Middle frontal gyrus (tissue), 1 donor: ENCODE measurements around the gene DMD.
"Not testable (repeated sequence)": the region's sequence is repeated elsewhere in the genome, so short reads cannot be mapped to it uniquely, and the experiment has no call there.

ENCODE experiments used
- DNase-seq: peaks from one replicate; pipeline ENCODE4 v3.0.0-alpha.2; 2015; ENCODE audit warnings: low spot score; ENCODE audit errors: extremely low spot score

The DMD gene

DNA sequence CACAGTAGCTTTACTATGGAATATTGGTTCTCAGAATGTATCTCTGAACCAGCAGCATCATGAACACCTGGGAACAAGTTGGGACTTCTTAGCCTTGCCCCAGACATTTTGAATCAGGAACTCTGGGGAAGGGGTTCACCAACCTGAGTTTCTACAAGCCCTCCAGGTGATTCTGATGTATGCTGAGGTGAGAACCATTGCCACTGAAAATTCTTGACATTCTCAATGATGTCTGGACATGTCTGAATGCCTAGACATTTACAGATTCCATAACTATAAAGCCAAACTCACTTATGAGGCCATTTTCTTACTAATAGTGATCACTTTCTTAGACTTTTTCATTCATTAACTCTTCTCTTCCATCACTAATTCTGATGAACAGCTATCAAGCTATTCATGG lies 1750.1 kb downstream of the DMD start:
- DNase-seq: no peak

DNA sequence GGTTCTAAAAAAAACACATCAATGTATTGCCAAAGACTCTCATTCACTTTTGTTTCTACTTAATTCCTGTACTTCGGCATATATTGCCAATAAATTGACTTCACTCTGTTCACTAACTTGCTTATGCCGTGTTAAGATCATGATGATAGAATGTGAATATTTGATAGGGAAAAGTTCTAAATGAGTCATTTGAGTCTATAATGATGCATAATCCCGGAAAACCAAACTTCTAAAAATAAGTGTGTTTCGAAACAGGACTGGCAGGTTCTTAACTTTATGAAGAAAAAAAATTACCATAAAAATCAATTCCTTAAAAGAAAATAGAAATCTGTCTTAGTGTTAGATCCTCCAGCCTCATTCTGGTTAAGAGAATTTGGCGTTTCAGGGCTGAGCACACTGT lies 1752.0 kb downstream of the DMD start:
- no peak for DNase-seq

DNA sequence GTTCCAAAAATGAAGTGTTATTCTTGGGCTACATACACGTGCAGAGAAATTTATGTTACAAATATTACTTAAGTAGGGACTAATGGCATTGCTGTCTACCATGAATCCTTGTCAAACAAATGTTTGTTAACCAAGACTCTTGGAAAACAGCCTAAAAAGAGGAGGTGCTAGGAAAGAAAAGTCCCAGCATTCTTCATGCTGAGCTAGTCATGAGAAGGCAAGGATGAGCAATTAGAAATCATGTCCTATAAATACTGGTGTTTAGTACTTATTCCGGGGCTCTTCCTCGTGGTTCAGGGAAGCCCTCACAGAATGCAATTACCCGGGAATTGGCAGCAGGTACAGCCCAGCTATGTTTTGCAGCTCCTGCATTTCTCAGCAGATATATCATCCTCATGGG lies 1761.4 kb downstream of the DMD start:
- no peak for DNase-seq

DNA sequence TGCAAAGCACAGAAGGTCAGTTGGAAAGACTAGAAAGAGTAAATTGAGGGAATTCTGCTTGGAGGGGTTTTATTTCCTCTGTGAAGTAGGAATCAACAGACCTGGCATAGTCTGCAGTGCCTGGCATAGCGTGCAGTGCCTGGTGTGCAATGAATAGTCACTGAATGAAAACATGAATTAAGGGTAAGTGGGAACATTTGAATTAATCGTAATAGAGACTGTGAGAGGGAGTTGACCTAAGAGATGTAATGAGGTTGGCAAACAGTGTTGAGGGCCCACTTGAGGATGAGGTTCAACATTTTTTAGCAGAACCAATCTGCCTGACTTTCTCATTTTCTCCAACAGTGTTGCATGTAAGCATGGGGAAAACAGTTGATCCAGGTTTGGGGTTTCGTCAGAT lies 1762.3 kb downstream of the DMD start:
- no peak for DNase-seq

DNA sequence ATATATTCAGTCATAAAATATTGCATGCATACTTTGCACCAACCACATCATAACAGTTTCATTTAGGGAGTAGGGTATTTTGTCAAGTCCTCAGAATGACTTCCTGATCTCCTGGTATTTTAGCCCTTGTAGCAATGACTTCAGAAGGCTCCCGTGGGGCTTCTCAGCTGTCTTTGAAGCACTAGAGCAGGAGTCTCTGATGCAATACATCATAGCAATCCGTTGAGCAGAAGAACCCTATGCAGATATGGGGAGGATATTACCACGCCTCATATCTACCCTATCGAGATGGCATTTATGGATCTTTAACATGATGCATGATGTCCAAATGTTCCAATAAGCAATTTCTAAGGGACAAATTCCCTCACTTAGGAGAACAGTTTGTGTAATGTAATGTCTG lies 1765.8 kb downstream of the DMD start:
- DNase-seq: no peak

DNA sequence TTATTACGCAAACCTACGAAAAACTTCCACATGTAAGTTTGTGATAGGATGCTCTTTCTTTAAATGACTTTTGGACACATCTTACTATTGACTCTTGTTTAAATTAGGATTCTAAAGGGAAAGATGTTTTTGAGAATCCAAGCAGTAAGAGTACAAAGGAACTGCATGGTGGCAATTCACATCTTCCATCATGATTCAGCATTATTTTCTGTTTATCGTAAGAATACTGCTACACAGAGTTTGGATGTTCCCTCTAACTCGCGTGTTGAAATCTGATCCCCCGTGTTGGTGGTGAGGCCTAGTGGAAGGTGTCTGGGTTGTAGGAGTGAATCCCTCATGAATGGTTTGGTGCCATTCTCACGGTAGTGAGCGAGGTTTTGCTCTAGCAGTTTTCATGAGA lies 1767.7 kb downstream of the DMD start:
- DNase-seq: no peak

DNA sequence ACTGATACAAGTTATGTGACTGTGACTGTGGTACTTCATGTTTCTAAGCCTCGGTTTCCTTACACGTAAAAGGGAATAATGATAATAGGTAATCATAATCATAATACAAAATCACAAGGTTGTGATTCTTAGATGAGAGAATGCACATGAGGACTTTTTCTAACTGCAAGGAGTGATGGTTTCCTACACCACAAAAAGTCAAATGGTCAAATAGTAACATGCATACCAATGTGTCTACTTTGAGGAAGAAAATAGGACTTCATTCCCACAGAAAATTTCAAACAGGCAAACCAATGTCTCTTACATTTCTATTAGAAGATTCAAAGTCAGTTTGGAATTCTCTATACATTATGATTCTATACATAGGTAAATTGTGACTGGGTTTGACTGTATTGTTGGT lies 1770.8 kb downstream of the DMD start:
- DNase-seq: no peak

DNA sequence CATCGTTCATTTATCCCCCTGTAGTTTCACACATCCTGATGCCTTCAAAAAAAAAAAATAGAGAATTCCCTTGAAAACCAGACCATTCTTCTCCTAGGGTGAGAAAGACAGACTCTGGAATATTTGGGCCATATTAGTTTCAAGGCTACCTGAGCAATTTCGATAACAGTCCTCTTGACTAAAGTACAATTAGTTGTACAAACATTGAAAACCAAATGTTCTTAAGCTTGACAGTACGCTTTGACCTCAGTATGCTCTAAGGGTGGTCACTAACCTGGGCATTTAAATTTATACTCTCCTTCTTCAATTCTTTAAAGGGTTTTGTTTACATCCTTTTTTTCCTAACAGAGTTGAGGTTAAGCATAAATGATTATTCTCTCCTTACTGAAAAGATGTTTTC lies 1774.9 kb downstream of the DMD start:
- DNase-seq: no peak

DNA sequence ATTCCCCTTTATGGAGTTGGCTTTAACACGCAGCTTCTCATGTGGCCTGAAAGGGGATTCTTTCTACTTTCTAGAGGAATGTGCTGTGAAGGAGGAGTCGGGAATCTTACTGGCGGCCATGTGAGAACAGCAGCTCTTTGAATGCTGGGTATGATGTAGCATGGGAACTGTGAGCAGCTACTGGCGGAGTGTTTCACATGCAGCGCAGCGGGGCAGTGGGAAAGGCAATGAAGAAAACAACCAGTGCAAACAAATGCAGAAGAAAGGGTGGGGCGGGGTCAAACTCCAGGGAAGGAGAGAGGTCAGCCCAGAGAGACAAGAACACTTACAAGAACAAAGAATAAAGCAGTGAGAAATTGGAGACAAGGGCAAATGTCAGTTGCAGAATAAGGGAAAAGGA lies 1775.8 kb downstream of the DMD start:
- no peak for DNase-seq

DNA sequence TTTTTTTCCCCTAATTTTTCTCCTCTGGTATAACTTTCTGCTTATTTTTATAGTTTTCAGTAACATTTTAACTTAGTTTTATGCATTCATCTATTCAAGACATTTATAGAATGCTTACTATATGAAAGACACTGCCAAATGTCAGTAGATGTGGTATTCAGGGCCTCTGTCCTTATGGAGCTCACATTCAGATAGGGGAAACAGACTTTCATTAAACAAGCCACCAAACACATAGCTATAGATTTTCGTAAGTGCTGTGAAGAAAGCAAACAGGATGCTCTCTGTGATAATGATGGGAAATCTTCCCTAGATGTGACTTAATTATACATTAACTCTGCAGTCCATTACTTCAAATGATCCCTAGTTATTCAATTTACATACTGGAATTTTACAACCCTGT lies 1777.5 kb downstream of the DMD start:
- no peak for DNase-seq

DNA sequence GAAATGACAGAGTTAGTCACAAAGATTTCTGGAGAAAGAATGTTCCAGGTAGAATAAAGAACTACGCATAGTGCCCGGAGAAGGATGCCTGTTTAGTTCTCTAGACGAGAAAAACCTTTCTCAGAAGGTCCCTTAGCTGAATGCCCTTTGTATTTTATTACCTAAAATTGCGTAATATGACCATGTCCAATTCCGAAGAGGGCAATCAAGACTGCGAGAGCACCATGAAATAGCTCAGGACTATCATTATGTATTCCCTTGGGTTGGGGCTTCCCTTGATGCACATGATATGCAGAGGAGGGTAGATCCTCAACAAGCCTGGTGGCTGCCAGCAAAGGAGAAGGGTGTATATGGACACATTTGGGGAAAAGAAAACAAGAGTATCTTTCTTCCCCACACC lies 1781.4 kb downstream of the DMD start:
- no peak for DNase-seq

DNA sequence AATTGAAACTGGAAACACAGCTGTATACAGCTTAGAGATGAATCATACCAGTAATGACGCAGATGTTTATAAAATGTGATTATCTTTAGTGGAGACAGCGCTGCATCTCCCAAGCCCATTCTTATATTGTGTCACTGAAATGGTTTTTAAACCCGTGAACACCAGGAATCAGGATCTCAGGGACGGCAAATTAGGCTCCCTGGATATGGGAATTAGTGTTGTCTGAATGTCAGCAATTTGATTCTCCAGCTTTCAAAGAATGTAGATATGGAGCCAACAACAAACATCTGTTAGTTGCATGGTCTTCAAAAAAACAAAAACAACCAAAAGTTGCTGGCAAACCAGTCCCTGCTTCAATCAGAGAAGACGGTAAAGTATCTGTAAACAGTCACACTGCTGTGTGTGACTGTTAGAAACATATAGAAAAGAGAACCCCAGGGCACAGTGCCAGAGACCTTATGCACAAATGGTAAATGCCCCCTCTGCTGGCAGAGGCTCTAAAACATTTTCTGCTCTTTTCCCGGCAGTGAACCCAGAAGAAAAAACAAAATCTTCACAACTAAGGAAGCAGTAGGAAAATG lies 1787.7 kb downstream of the DMD start:
- no peak for DNase-seq

DNA sequence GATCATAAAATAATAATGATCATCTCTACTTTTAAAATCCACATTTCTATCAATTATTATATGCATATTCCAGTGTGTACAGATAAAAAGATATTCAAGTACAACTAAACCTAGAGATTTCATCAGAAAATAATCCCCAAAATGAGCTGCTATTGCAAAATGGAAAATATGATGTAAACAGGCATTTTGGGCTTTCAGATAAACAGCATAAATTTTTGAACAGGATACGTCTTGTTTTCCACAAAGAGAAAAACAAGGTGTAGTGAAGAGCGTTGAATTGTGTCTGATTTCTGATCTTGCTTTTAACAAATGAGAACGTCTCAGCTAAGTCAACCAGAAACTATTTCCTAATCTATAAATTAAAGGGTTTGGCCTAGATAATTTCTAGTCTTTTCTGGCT lies 1789.9 kb downstream of the DMD start:
- no peak for DNase-seq

DNA sequence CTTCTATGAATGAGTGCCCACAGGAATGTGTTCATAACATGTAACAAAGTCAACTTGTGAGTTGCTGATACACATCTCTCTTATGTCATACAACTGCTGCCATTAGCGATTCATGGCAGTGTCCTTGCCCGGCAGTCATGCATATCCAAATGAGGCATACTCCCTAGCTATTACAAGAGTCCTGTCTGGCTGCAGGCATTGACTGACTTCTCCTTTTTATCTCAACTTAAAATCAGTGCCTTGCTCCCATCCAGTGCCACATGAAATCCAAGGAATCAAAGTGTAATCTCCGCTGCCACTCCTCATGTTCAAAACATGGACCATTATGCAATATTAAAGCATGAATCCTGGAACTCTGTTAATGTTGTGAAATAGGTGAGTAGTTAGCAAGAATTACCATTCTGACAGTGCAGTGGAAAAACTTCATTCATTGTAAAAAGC lies 1790.6 kb downstream of the DMD start:
- DNase-seq: no peak

DNA sequence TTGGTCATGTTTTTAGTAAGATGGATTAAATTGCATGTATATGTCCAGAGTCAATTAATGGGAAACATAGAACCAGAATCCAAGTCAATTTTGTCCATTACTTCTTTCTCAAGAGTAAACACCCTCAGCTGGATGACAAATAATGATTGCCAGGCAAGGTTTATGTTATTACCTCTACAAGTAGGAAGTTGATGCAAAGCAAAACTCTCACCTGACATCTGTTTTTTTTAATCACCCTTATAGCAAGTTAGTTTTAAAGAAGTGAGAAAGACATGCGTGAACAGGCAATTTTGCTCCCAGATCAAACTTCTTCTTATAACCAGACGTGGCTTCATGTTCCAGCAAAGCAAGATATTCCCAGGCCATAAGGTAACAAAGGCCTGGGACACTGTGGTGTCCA lies 1791.0 kb downstream of the DMD start:
- DNase-seq: no peak

DNA sequence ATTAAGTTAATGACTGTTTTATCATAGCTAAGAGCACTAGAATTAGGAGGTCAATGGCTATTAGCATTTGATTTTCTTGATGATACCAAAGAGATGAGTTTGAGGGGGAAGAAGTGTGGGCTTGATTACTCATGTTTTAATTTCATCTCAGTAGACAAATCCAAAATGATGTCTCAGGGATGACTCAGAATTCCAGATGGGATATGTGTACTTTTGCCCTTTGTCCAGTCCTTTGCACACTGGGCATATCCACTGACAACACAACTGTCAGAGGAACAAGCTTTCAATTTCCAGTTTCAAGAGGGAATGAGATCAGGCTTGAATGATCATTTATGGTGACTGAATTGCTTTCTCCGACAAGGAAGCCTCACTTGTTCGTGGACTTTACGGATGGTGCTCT lies 1814.2 kb downstream of the DMD start:
- no peak for DNase-seq

DNA sequence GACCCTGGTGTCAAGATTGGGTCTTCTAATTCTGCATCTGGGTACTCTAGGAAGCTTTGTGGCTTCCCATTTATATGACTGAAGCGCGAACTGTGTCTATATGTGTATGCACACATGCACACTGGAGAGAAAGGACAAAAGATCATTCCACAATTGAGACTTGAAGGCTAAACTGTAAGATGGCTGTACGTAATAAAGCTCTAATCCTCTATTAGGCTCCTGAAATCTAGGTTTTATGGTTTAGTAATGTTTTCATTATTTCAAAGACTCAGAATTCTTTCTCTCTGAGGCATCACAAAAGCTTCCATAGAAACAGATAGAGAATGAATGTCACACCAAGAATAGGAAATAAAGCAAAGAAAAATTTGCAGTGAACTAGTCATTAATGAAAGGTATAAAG lies 1818.8 kb downstream of the DMD start:
- DNase-seq: no peak

DNA sequence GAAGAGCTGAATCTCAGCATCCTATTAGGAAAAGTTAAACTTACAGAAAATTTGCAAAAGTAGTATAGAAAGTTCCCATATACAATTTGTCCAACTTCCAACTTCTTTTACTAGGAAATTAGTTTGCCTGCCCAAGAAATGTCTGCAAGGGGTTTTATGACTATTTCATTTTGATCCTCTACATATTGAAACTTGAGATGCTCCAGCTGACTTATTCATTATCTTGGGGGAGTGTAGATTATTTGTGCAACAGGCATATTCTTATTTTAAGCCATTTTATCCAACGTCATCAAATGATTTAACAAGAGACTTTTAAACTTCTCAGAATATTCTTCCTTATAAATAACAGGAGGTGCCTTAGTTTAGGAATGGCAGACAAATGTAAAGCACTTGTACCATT lies 1822.4 kb downstream of the DMD start:
- DNase-seq: no peak

DNA sequence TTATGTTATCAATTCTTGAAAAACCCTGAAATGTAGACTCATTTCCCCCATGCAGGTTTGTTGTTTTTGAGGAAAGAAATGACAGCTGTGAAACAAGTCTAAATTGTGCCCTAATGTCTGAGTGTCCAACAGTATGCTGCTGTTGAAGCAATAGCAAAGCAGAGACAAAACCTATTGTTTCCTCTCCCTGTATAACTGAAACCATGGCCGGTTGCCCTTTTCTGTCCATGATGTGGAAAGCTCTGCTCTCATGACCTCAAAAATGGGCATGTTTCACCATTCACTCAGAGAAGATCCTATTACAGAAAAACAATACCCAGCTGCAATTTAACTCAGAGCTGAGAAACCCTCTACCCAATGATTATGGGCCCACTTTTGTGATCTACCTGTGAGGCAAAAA lies 1826.9 kb downstream of the DMD start:
- DNase-seq: no peak

DNA sequence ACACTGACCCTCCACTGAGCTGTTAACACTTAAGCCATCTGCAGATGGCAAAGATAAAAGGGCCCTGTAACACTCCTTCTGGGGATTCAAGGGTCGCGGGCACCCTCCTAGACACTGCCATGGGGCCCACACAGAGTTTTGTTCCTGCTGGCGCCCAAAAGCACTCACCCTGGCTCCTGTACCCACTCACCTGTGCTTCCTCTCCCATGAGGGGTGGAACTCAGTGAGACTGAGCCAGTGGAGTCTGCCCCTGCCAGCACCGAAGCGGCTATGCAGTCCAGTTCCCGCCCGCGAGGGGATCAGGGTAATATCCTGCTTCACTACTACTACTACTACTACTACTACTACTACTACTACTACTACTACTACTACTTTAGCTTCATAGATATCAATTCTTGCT lies 1827.4 kb downstream of the DMD start:
- no peak for DNase-seq

DNA sequence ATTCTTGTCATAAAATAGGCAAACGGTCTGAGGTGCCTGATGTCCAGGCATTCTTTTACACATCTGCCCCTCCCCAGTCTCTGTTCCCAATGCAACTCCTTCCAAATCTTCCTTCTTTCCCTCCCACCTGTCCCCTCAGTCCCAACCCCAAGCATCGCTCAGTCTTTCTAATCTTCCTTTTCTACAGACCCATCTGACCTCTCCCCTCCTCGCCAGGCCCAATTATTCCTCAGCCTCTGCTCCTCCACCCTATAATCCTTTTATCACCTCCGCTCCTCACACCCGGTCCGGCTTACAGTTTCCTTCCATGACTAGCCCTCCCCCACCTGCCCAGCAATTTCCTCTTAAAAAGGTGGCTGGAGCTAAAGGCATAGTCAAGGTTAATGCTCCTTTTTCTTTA lies 1832.4 kb downstream of the DMD start:
- not testable (repeated sequence) for DNase-seq

DNA sequence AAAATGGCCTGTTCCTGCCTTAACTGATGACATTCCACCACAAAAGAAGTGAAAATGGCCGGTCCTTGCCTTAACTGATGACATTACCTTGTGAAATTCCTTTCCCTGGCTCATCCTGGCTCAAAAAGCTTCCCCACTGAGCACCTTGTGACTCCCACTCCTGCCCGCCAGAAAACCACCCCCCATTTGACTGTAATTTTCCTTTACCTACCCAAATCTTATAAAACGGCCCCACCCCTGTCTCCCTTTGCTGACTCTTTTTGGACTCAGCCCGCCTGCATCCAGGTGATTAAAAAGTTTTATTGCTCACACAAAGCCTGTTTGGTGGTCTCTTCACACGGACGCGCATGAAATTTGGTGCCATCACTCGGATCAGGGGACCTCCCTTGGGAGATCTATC lies 1833.5 kb downstream of the DMD start:
- not testable (repeated sequence) for DNase-seq

DNA sequence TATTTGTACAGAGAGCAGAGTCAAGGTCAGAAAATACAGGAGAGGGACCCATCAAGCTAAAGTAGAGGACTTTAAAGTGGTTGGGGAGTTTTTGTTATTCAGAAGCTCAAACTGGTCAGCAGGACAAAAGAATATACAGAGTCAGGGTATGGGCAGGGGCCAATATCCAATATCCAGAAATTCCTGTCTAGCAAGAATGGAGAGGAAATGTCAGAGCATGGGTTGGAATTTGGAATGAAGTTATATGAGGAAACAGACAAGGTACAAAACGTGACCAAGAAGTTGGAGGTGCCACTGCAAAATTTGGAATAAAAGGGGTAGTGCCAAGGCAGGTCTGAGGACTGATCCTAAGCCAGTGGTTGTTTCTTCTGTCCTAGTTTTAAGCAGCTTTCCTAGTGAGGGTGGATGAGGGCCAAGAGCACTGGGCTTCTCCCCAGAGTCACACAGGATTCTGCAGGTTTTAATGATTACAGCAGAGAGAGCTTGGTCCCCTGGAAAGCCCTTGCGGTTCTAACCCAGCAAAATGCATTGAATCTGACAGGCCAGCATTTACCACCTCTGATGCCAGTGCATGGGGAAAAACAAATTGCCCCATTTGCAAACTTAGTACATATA lies 1834.8 kb downstream of the DMD start:
- no peak for DNase-seq

DNA sequence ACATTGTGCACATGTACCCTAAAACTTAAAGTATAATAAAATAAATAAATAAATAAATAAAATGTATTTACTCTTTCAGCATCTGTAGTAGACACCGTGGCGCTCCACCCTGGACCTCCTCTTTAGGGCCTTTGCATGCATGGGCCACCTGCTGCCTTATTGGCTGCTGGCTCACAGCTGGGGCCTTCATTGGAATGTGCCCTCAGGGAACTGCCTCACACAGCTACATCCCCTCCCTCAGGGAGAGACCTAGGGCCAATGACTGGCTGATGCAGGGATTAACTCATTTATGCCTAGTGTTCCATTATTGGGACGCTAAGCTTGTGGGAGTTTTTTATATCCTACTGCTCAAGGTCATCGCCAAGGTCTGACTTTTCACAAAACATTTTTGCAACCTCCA lies 1836.6 kb downstream of the DMD start:
- no peak for DNase-seq
